Body of pancreas (tissue), 4 donors: Measurements from ENCODE around the gene SELENOF. TPM values are rescaled to one million over a fixed set of nuclear protein-coding genes. Genes with fewer than 3 reads are reported as not detected.
"Not testable (repeated sequence)": the region's sequence is repeated elsewhere in the genome, so short reads cannot be mapped to it uniquely, and the experiment has no call there.

Experiments
- ATAC-seq: fragments of 150-250 bp; one replicate; pipeline ENCODE4 v1.9.1; 2016
- DNase-seq, 4 donors: peaks; one replicate each; pipeline ENCODE4 v3.0.0-alpha.2; 2019
- H3K27ac ChIP-seq, 4 donors: fragments of 200-600 bp; sonication (generic); 1 replicate in 3 of 4; 2 replicates in 1 of 4; pipeline versions ENCODE4 v1.5.1 to v1.6.1; 2016 to 2019; ENCODE audit warnings: mild to moderate bottlenecking in 1 of 4, mixed read lengths in 1 of 4, moderate library complexity in 1 of 4
- H3K27me3 ChIP-seq, 2 donors: fragments of 200-600 bp; sonication (generic); one replicate each; pipeline ENCODE4 v1.6.0; 2016; ENCODE audit warnings: mild to moderate bottlenecking in 1 of 2
- H3K36me3 ChIP-seq, 2 donors: fragments of 200-600 bp; sonication (generic); replicated peaks in 1 of 2; 2 replicates each; pipeline ENCODE4 v1.5.1; 2016; ENCODE audit warnings: low read depth in 2 of 2; ENCODE audit not compliant: insufficient read depth in 1 of 2
- H3K4me1 ChIP-seq: fragments of 200-600 bp; sonication (generic); one replicate; pipeline ENCODE4 v1.6.0; 2016
- H3K4me3 ChIP-seq, 2 donors: fragments of 200-600 bp; sonication (generic); 1 replicate in 1 of 2; 2 replicates in 1 of 2; pipeline ENCODE4 v1.5.1; 2016 to 2019
- H3K9me3 ChIP-seq, 3 donors: fragments of 200-600 bp; sonication (generic); 1 replicate in 2 of 3; 2 replicates in 1 of 3; pipeline ENCODE4 v1.5.1; 2016
- CTCF ChIP-seq, 7 experiments: fragments of 450-650 bp in 4 of 7; fragments of 200-600 bp in 3 of 7; sonication (generic) in 3 of 7; IDR thresholded peaks; one replicate each; pipeline ENCODE4 v1.5.1; 2016 to 2019; ENCODE audit warnings: antibody characterized with exemption in 7 of 7
- POLR2A ChIP-seq, 3 donors: fragments of 450-650 bp; IDR thresholded peaks; one replicate each; pipeline ENCODE4 v1.6.1; 2016; ENCODE audit warnings: antibody characterized with exemption in 3 of 3, mild to moderate bottlenecking in 2 of 3
- WGBS, 2 donors: methylation state at CpG; one replicate each; pipeline ENCODE4 v1.1.5; 2017; 5-methylcytosine and 5-hydroxymethylcytosine counted together
- intact Hi-C: fragments of 100-400 bp; cut with DNase I; formaldehyde crosslinking; loops from one replicate; pipeline ENCODE4 v1.15.1; 2023
- total RNA-seq, 2 donors: library from RNA; depleted of rRNA; stranded (reverse); fragments of >200 nt; gene quantifications; one replicate each; pipeline ENCODE4 v1.1.0, GENCODE V29; 2016

The SELENOF gene
- total RNA-seq, 2 donors from 2014 or later = 67.6 to 70.0 TPM

DNA sequence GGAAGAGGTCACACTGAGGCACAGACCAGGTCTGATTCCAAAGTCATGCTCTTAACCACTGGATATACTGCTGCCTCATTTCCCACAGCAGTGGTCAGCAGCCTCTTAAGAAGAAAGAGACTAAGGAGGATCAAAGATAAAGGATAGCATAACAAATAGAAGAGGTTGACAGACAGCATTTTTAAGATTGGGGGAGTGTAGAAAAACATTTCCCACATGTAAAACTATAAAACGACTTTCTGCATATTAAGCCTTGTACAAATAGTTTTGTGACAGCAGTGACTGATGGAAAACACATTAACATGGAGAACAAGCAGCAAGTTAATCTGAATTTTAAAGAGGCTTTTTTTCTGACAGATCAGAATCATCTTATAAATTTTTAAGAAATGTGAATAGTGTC, 92.0 kb downstream of the SELENOF start:
- no peak overlapping the region for H3K4me3 ChIP-seq
- no peaks in the 10 kb centered on the region for H3K27me3 ChIP-seq
- H3K27ac ChIP-seq = no peak overlapping the region
- no peak for TF ChIP-seq CTCF (IDR thresholded peaks at IDR 0.05)
- no peak for TF ChIP-seq POLR2A (IDR thresholded peaks at IDR 0.05)
- no peaks in the 10 kb centered on the region for H3K36me3 ChIP-seq
- H3K9me3 ChIP-seq = no peaks in the 10 kb centered on the region
- DNase-seq (no peak), ATAC-seq (no peak)
- H3K4me1 ChIP-seq = no peaks in the 10 kb centered on the region
- intact Hi-C loops = no loop called here
- WGBS, 2 donors = 0 to 20% methylated on average over 1 of the region's 1 CpG

GRCh38 chr1:86819970-86820369, 94.0 kb downstream of the SELENOF start:
- H3K36me3 ChIP-seq, H3K4me3 ChIP-seq, H3K4me1 ChIP-seq, ATAC-seq, intact Hi-C loops, H3K9me3 ChIP-seq, H3K27ac ChIP-seq, H3K27me3 ChIP-seq, DNase-seq: not testable (repeated sequence)
- WGBS, 2 donors = 78 to 88% methylated on average over 5 of the region's 5 CpGs

- ATAC-seq, H3K27me3 ChIP-seq, intact Hi-C loops, H3K4me1 ChIP-seq, H3K9me3 ChIP-seq, DNase-seq, H3K27ac ChIP-seq, H3K4me3 ChIP-seq, H3K36me3 ChIP-seq: not testable (repeated sequence)
- 72 to 73% methylated on average over 5 of the region's 5 CpGs for WGBS, 2 donors
These were observed 96.6 kb downstream of the SELENOF start for GRCh38 chr1:86817246-86817826.

GRCh38 chr1:86814118-86814517, 99.8 kb downstream of the SELENOF start:
- H3K9me3 ChIP-seq, H3K27me3 ChIP-seq, intact Hi-C loops, H3K4me3 ChIP-seq, H3K27ac ChIP-seq, H3K4me1 ChIP-seq, ATAC-seq, DNase-seq, H3K36me3 ChIP-seq: not testable (repeated sequence)
- 61 to 74% methylated on average over 4 to 5 of the region's 5 CpGs for WGBS, 2 donors

Other genes with a start within 250 kb of the SELENOF start
- gene SH3GLB1, start 209.6 kb downstream of the SELENOF start, total RNA-seq = 10 to 100 TPM; 20.1 to 31.6 TPM
- gene HS2ST1, start 509 bp upstream of the SELENOF start, total RNA-seq = 10 to 100 TPM in 1 of 2 donors, 1 to 10 TPM in 1; 6.3 to 12.2 TPM